ENCODE data around the gene SULT2B1.
"Not testable (repeated sequence)": the region's sequence is repeated elsewhere in the genome, so short reads cannot be mapped to it uniquely, and the experiment has no call there.

The SULT2B1 gene

DNA sequence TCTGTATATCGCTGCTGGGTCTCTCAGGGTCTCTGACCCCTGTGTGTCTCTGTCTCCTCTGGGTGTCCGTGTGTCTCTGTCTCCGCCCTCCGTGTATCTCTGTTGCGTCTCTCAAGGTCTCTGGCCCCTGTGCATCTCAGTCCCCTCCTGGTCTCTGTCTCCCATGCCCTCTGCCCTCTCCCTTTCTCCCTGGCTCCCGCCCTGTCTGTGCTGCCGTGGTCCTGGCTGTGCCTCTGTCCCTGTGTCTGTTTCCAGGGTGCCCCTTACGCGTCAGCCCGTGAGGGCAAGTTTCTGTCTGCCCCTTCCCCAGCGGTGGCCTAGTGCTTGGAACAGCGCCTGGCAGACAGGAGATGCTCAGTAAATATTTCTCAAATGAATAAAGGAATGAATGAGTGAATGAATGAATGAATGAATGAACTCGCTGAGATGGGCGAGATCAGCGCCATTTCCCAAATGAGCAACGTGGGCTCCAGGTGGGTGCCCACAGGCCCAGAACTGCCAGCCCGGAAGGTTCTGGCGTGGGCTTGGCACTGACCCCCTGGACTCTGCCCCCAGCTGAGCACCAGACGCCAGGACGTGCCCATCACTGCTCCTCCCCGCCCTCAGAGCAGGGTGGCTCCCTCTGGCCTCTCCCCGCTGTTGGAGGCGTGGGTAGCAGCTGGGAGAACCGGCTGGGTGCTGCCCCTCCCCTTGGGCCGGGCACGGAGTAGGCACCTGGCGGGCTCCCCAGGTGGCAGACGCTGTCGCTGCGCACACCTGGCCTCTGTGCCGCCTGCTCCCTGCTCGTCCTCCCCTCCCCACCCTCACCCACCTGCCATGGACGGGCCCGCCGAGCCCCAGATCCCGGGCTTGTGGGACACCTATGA lies at the start of gene SULT2B1:
TSS of gene SULT2B1 (plus strand) at position 736 of the 866 bp plus-strand sequence. CDS start at position 817, 81 bp downstream.
- in situ Hi-C loops (cut with MboI; ENCODE audit: low sequenced_read_pairs), result no loop called here

DNA sequence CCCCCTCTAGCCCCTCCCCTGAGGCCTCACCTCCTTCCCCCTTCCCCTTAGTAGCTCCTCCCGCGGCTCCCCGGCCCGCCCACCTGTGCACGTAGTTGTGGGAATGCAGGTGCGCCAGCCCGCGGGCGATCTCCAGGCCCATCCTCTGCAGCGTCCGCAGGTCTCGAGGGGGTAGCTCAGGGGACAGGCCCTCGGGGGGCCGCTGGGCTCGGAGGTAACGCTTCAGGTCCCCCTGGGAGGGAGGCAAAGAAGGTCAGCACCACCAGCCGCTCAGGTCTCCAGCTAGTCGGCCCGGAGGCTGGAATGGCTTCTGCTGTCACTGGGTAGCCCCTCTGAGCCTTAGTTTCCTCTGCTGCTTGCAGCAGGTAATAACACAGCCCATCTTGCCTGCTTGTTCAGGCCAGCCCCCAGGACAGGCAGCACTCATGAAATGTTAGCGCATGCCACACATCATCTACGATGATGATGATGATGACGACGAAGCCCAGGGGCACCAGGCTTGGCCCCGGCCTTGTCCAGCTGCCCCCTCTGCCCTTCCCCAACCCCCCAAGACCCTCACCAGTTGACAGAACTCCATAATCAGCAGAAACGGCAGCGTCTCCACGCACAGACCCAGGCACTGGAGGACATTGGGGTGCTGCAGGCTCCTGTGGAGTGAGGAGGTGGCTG lies 49.5 kb upstream of the SULT2B1 start:
- in situ Hi-C loops (cut with MboI; ENCODE audit: low sequenced_read_pairs), result loop anchor here (10.0 kb wide), 1 partner anchor 82 kb away; no protein-coding TSS in a partner anchor

DNA sequence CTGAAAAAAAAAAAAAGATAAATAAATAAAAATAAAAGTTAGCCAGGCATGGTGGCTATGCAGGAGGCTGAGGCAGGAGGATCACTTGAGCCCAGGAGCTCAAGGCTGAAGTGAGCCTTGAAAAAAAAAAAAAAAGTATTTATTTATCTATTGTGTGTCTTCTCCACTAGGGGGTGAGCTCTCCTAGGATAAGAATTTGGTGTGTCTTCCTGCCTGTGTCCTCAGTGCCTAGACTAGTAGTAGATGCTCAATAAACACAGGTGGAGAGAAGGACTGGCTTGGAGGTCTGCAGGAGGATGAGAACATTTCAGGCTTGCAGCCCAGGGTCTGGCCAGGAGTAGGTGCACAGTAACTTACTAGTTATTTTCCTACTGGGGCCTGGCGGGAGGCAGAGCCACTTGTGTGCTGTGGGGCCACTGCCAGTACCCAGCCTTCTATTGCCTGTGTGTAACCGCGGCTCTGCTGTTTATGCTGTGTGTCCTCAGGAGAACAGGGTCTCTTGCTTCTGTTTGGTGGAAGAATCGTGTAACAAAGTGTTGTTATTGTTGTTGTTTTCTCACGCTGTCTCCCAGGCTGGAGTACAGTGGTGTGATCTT lies 45.7 kb upstream of the SULT2B1 start:
- in situ Hi-C loops (cut with MboI; ENCODE audit: low sequenced_read_pairs), result loop anchor here (10.0 kb wide), 1 partner anchor 79 kb away; no protein-coding TSS in a partner anchor

DNA sequence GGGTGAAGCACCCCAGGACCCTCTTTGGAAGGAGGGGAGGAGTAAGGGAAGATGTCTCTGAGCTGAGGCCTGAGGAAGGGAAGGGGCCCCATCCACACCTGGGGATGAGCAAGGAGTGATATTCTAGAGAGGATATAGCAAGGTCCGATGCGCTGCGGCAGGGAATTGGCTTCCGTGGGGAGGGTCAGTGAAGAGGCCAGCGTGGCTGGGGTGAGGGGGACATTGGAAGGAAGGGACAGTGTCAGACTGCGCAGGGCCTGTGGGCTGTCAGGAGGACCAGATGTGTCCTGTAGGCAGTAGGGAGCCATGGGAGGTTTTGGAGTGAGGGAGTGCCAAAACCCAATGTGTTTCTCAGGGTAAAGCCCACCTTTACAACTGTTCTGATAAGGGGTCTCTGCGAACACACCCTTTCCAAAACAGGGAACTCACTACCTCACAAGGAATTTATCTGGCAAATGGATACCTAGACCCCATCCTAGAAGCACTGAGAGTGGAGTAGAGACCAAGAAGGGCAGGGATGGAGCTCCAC lies 44.0 kb upstream of the SULT2B1 start:
- in situ Hi-C loops (cut with MboI; ENCODE audit: low sequenced_read_pairs), result loop anchor here (10.0 kb wide), 1 partner anchor 77 kb away; no protein-coding TSS in a partner anchor

GRCh38 chr19:48508729-48509411 lies 43.1 kb upstream of the SULT2B1 start:
- in situ Hi-C loops (cut with MboI; ENCODE audit: low sequenced_read_pairs), result loop anchor here (10.0 kb wide), 1 partner anchor 76 kb away; no protein-coding TSS in a partner anchor

DNA sequence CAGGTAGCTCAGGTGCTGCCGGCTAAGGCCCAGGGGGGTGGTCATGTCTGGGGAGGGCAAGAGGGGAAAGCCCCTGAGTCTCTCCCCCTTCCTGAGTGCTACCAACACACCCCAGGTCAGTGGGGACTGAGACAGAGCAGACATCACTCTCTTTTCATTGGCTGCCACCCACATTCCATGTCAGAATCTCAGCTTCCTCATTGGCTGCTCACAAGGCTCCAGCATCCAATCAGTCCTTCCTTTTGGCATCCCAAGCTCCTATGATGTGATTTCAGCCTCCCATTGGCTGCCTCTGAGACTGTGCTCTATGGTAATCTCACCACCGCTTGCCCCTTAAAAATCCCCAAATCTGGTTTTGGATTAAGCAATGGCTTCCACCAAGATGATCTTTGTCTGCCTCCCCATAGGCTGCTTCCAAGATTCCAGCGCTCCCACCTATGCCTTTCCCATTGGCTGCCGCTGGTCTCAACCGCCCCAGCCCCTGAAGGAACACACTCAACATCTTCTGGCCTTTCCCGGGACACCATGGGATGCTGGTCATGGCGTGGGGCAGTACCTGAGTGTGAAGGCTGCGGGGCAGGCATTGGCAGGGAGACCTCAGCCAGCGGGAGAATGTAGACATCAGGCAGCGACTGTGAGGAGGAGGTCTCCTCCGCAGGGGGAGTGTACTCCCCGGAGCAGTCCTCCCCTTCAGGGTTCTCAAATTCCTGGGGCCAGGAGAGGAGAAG lies 42.3 kb upstream of the SULT2B1 start:
- in situ Hi-C loops (cut with MboI; ENCODE audit: low sequenced_read_pairs), result loop anchor here (10.0 kb wide), 1 partner anchor 75 kb away; no protein-coding TSS in a partner anchor

DNA sequence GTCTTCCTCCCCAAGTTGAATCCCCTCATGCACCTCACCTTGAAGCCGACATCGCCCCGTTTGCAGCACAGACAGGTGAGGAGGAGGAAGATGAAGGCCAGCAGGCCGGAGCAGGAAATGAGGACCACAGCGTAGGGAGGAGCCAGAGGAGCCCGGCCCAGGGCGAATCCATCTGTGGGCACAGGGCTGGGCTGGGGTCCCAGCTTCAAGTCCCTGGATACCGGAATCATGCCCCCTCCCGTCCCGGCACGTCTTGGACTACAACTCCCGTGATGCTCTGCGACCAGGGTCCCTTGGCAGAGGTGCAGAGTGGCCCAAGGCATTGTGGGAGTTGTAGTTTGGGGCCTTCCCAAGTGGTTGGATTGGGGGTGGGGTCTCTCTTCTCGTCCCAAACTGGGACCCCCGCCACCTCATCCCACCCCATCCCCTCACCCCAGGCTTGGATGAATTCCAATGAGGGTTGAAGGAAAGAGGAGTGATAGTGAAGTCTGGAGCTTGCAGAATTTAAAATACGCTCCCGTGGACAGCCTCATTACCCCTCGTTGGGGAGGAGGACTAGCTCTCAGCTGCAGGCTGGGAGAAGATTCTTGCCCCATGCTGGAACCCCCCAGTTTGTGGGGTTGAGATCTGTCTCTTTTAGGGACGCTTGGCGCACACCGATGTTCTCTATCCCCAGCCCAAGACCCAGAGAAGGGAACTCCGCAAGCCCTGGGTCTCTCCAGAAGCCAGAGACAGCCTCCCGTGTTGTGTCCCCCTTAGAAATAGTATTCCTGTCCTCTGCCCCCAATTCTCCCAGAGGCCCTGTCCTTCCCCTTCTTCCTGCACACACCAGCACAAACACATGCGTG lies 41.3 kb upstream of the SULT2B1 start:
- in situ Hi-C loops (cut with MboI; ENCODE audit: low sequenced_read_pairs), result no loop called here

DNA sequence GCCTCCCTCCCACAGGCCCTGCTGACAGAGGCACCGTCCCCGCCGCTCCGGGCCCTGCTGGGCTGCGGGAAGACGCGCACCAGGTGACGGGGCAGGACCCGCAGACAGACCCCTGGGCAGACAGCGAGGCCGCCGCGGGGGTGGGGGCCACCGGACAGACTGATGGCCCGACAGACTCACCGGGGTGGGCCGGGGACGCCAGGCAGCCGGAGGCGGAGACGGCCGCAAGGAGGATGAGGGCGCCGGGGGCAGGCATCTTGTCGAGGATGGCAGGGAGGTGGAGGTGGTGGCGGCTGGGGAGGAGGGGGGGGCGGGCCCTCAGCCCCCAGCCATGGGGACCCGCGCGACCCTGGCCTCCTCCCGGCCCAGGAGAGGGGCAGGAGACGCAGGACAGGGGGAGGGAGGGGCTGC lies 40.6 kb upstream of the SULT2B1 start:
- in situ Hi-C loops (cut with MboI; ENCODE audit: low sequenced_read_pairs), result no loop called here

- in situ Hi-C loops (cut with MboI; ENCODE audit: low sequenced_read_pairs), result no loop called here
Measured at GRCh38 chr19:48511800-48512503, 40.0 kb upstream of the SULT2B1 start, which contains the start of gene LMTK3. Gene LMTK3, minus strand, starts transcription at chr19:48511835. Its CDS starts 259 bp downstream, at chr19:48511576.

DNA sequence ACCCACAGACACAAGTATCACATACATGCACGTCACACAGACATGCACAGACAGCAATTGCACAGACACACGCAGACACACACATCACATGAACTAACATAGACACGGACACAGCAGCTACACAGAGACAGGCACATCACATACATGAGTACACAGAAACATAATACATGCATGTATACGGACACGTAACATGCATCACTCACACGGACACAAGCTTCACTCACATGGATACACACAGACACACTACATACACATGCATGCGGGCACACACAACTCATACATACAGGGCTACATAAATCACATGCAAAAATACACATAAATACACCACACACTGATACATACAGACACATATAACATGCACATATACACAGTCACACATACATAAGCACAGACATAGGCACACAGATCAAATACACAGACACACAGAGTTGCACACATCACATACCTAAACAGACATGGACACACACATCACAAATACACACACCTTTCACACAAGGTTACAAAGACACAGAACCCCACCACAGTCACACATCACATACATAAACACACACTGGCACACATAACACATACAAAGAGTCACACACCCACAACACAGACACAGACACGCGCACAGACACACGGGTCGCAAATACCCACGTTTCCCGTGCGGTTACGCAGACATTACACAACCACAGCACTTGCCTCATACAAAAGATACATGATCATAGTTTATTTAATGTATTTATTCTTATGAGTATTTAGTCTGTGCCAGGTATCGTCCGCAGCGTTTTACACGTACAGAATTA lies 39.3 kb upstream of the SULT2B1 start:
- in situ Hi-C loops (cut with MboI; ENCODE audit: low sequenced_read_pairs), result no loop called here

DNA sequence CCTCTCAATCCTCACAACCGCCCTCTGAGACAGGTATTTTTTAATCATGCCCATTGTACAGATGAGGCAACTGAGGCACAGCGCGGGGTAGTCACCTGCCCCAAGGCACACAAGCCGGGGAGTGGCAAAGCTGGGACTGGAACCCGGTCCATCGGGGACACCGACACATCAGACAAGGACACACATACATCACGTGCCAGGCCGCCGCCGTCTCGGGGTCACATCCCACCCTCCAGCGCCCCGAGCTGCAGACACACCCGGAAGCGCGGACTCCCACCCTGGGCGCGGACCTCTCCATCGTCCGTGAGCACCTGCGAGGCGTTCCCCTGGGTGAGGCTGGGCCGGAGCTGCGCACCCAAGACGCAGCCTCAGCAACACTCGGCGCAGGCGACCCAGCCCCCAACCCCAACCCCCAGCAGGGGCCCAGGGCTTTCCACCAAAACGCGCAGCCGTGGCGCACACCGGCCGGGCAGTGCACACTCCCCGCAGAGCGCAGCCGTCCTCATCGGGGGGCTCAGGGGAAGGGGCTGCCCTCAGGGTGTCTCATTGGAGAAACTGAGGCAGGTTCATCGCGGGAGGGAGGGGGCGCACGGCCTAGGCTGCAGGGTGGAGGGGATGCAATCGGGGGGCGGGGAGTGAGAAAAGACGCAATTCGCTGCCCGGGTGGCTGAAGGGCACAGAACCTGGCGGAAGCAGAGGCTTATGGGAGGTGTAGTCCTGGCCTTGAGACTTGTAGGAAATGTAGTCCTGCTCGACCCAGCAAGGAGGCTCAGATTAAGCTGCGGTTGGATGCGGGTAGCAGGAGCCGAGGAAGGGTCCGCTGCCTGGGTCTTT lies 38.5 kb upstream of the SULT2B1 start:
- in situ Hi-C loops (cut with MboI; ENCODE audit: low sequenced_read_pairs), result no loop called here

- in situ Hi-C loops (cut with MboI; ENCODE audit: low sequenced_read_pairs), result no loop called here
Measured at GRCh38 chr19:48514123-48514458, 37.9 kb upstream of the SULT2B1 start.

GRCh38 chr19:48516536-48516935 lies 35.4 kb upstream of the SULT2B1 start:
- in situ Hi-C loops (cut with MboI; ENCODE audit: low sequenced_read_pairs), result no loop called here

DNA sequence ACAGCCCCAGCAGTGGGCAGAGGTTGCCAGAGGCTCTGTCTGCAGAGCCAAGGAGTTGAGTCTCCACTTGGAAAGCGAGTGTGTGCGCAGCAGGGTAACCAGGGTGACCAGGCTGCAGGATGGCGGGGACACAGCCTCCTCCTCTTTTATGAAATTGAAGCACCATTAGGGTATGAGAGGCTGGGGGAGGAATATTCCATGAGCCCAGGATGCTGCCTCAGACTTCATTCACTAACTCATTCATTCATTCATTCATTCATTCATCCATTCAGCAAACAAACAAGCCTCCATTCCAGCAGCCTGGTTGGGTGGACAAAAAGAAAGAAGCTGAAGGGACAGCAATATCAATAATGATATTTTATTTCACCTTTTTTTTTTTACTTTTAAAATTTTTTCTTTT lies 33.8 kb upstream of the SULT2B1 start:
- in situ Hi-C loops (cut with MboI; ENCODE audit: low sequenced_read_pairs), result no loop called here

GRCh38 chr19:48519426-48519825 lies 32.5 kb upstream of the SULT2B1 start:
- in situ Hi-C loops (cut with MboI; ENCODE audit: low sequenced_read_pairs), result not testable (repeated sequence)

- in situ Hi-C loops (cut with MboI; ENCODE audit: low sequenced_read_pairs), result no loop called here
Measured at GRCh38 chr19:48520134-48520533, 31.8 kb upstream of the SULT2B1 start.

- in situ Hi-C loops (cut with MboI; ENCODE audit: low sequenced_read_pairs), result no loop called here
Measured at GRCh38 chr19:48524221-48524620, 27.8 kb upstream of the SULT2B1 start.

All from HL-60/S4 treated with phorbol 12-myristate 13-acetate at 8.2 ng/mL for 4 days and 3 days (cell line).